NT2/D1 (cell line): Measurements from ENCODE around the gene EXOSC5.

Experiments used
- DNase-seq: peaks from one replicate; pipeline ENCODE4 v3.0.0-alpha.2; 2011; ENCODE audit warnings: low read depth, low spot score
- H3K27me3 ChIP-seq: 2 replicates; pipeline ENCODE4 v1.6.0; 2011; ENCODE audit warnings: mild to moderate bottlenecking; ENCODE audit not compliant: insufficient read length, insufficient read depth
- H3K36me3 ChIP-seq: 2 replicates; pipeline ENCODE4 v1.6.1; 2011; ENCODE audit warnings: mild to moderate bottlenecking, low read length, mixed read lengths; ENCODE audit not compliant: insufficient read depth, insufficient read length
- H3K4me1 ChIP-seq: 2 replicates; pipeline ENCODE4 v1.5.1; 2011; ENCODE audit not compliant: insufficient read depth, insufficient read length
- H3K4me3 ChIP-seq: 2 replicates; pipeline ENCODE4 v1.5.1; 2011; ENCODE audit warnings: low read depth; ENCODE audit not compliant: insufficient read length
- H3K9ac ChIP-seq: 2 replicates; pipeline ENCODE4 v1.6.0; 2011; ENCODE audit warnings: low read depth; ENCODE audit not compliant: insufficient read length
- H3K9me3 ChIP-seq: 2 replicates; pipeline ENCODE4 v1.5.1; 2011; ENCODE audit warnings: mild to moderate bottlenecking, low read length; ENCODE audit not compliant: insufficient read depth
- SUZ12 ChIP-seq: IDR thresholded peaks from 2 replicates; pipeline ENCODE4 v1.6.1; 2011; ENCODE audit not compliant: insufficient read length, insufficient read depth; ENCODE audit errors: extremely low read depth
- YY1 ChIP-seq: IDR thresholded peaks from 2 replicates; pipeline ENCODE4 v1.6.1; 2011; ENCODE audit not compliant: insufficient read length, insufficient read depth
- ZNF274 ChIP-seq: IDR thresholded peaks from 2 replicates; pipeline ENCODE4 v1.6.1; 2011; ENCODE audit warnings: mild to moderate bottlenecking, low read depth, low read length

The EXOSC5 gene

GRCh38 chr19:41401483-41401882, 4.3 kb upstream of the EXOSC5 start:
- Histone ChIP-seq H3K9ac (no peak overlapping the region), H3K9me3 (no peaks in the 10 kb centered on the region), H3K36me3 (no peaks in the 10 kb centered on the region), H3K4me3 (no peak overlapping the region), H3K4me1 (peaks cover 8% of the 10 kb centered on the region), H3K27me3 (no peaks in the 10 kb centered on the region)
- TF ChIP-seq YY1 (no peak), ZNF274 (no peak), SUZ12 (no peak)
- DNase-seq, result no peak

- no peak for DNase-seq
- Histone ChIP-seq H3K4me1 (no peaks in the 10 kb centered on the region), H3K9me3 (no peaks in the 10 kb centered on the region), H3K36me3 (peaks cover 8% of the 10 kb centered on the region), H3K4me3 (no peak overlapping the region), H3K27me3 (no peaks in the 10 kb centered on the region), H3K9ac (no peak overlapping the region)
- TF ChIP-seq ZNF274, result no peak
- TF ChIP-seq YY1, result no peak
- TF ChIP-seq SUZ12, result no peak
Observed at GRCh38 chr19:41399525-41399924, 2.4 kb upstream of the EXOSC5 start.

GRCh38 chr19:41399091-41399490, 1.9 kb upstream of the EXOSC5 start:
- H3K9me3 ChIP-seq, result no peaks in the 10 kb centered on the region
- no peak overlapping the region for H3K9ac ChIP-seq
- H3K4me3 ChIP-seq, result no peak overlapping the region
- no peak for TF ChIP-seq SUZ12
- DNase-seq, result no peak
- H3K27me3 ChIP-seq, result no peaks in the 10 kb centered on the region
- peaks cover 8% of the 10 kb centered on the region for H3K36me3 ChIP-seq
- no peaks in the 10 kb centered on the region for H3K4me1 ChIP-seq

GRCh38 chr19:41398598-41398997, 1.4 kb upstream of the EXOSC5 start:
- Histone ChIP-seq H3K9ac (peak overlapping the region; percentile 84), H3K9me3 (no peaks in the 10 kb centered on the region), H3K4me3 (peak overlapping the region; percentile 86), H3K27me3 (no peaks in the 10 kb centered on the region), H3K36me3 (peaks cover 8% of the 10 kb centered on the region), H3K4me1 (no peaks in the 10 kb centered on the region)
- no peak for TF ChIP-seq YY1
- TF ChIP-seq ZNF274, result no peak
- TF ChIP-seq SUZ12, result no peak
- DNase-seq, result no peak

- no peak for DNase-seq
- H3K36me3 ChIP-seq, result peaks cover 8% of the 10 kb centered on the region
- H3K9ac ChIP-seq, result peak overlapping the region; percentile 84
- peak overlapping the region; percentile 86 for H3K4me3 ChIP-seq
- no peak for TF ChIP-seq YY1
- TF ChIP-seq ZNF274, result no peak
- no peak for TF ChIP-seq SUZ12
- H3K27me3 ChIP-seq, result no peaks in the 10 kb centered on the region
- H3K9me3 ChIP-seq, result no peaks in the 10 kb centered on the region
- H3K4me1 ChIP-seq, result no peaks in the 10 kb centered on the region
Observed at GRCh38 chr19:41398050-41398418, 875 bp upstream of the EXOSC5 start.

GRCh38 chr19:41395355-41395754, 1.8 kb downstream of the EXOSC5 start:
- Histone ChIP-seq H3K4me1 (no peaks in the 10 kb centered on the region), H3K27me3 (no peaks in the 10 kb centered on the region), H3K9ac (no peak overlapping the region), H3K36me3 (peaks cover 30% of the 10 kb centered on the region), H3K9me3 (no peaks in the 10 kb centered on the region), H3K4me3 (no peak overlapping the region)
- DNase-seq, result no peak
- TF ChIP-seq YY1, result no peak

- H3K9ac ChIP-seq, result no peak overlapping the region
- H3K9me3 ChIP-seq, result no peaks in the 10 kb centered on the region
- H3K27me3 ChIP-seq, result no peaks in the 10 kb centered on the region
- H3K36me3 ChIP-seq, result peaks cover 43% of the 10 kb centered on the region
- no peak overlapping the region for H3K4me3 ChIP-seq
- no peaks in the 10 kb centered on the region for H3K4me1 ChIP-seq
- DNase-seq, result no peak
- TF ChIP-seq ZNF274, result no peak
- no peak for TF ChIP-seq YY1
- no peak for TF ChIP-seq SUZ12
Observed at GRCh38 chr19:41392775-41393174, 4.4 kb downstream of the EXOSC5 start.

- Histone ChIP-seq H3K4me3 (no peak overlapping the region), H3K9ac (no peak overlapping the region), H3K27me3 (no peaks in the 10 kb centered on the region), H3K4me1 (no peaks in the 10 kb centered on the region), H3K36me3 (peaks cover 52% of the 10 kb centered on the region), H3K9me3 (no peaks in the 10 kb centered on the region)
- no peak for DNase-seq
- TF ChIP-seq YY1 (no peak), SUZ12 (no peak), ZNF274 (no peak)
Observed at GRCh38 chr19:41391618-41392017, 5.5 kb downstream of the EXOSC5 start.
